Lower leg skin (tissue), 4 donors: ENCODE data around the gene SNRK. TPM values are rescaled to one million over a fixed set of nuclear protein-coding genes. Genes with fewer than 3 reads are reported as not detected.

Experiments used
- DNase-seq, 2 donors: peaks; one replicate each; pipeline ENCODE4 v3.0.0-alpha.2; 2019; ENCODE audit warnings: low spot score in 2 of 2
- H3K4me3 ChIP-seq: fragments of 200-600 bp; sonication (generic); 2 replicates; pipeline ENCODE4 v1.5.1; 2017; ENCODE audit warnings: mild to moderate bottlenecking, low read depth; ENCODE audit not compliant: poor library complexity, severe bottlenecking
- CTCF ChIP-seq, 3 donors: fragments of 450-650 bp; IDR thresholded peaks; one replicate each; pipeline ENCODE4 v1.5.1; 2016; ENCODE audit warnings: antibody characterized with exemption in 3 of 3, mild to moderate bottlenecking in 3 of 3, moderate library complexity in 2 of 3
- POLR2A ChIP-seq, 2 donors: fragments of 450-650 bp; IDR thresholded peaks; one replicate each; pipeline ENCODE4 v1.6.1; 2016 to 2017; ENCODE audit warnings: antibody characterized with exemption in 2 of 2, mild to moderate bottlenecking in 1 of 2, moderate library complexity in 1 of 2
- WGBS, 2 donors: methylation state at CpG; one replicate each; pipeline ENCODE4 v1.1.5; 2018; 5-methylcytosine and 5-hydroxymethylcytosine counted together
- intact Hi-C: fragments of 100-400 bp; cut with DNase I; formaldehyde crosslinking; loops from one replicate; pipeline ENCODE4 v1.15.0; 2023; ENCODE audit warnings: low total_unique reads
- total RNA-seq, 4 donors: library from RNA; depleted of rRNA; stranded (reverse); fragments of >200 nt; gene quantifications; one replicate each; pipeline ENCODE4 v1.1.0, GENCODE V29; 2016

The SNRK gene
- total RNA-seq, 4 donors from 2014 or later: 59.8 to 180 (median 79.9) TPM

DNA sequence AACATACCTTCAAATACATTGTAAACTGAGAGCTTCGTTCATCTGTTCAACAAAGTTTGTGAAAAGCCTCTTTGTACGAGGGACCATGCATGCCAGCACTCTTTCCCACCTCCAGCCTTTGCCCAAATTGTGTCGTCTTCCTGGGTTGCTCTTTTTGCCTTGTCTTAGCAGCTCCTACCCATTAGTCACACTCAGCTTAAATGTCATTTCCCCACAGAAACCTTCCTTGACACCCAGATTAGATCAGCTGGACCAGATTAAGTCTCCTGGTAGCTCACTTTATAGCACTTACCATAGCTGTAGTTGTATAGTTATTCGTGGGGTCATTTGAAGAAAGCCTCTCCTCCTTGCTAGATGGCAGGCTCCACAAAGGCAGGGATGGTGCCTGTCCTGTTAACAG is 24.1 kb upstream of the SNRK start:
- DNase-seq: no peak
- TF ChIP-seq POLR2A (IDR thresholded peaks at IDR 0.05) (no peak), CTCF (IDR thresholded peaks at IDR 0.05) (no peak)
- 82 to 83% methylated on average over 4 of the region's 4 CpGs for WGBS, 2 donors
- H3K4me3 ChIP-seq: no peak overlapping the region
- intact Hi-C loops: no loop called here

DNA sequence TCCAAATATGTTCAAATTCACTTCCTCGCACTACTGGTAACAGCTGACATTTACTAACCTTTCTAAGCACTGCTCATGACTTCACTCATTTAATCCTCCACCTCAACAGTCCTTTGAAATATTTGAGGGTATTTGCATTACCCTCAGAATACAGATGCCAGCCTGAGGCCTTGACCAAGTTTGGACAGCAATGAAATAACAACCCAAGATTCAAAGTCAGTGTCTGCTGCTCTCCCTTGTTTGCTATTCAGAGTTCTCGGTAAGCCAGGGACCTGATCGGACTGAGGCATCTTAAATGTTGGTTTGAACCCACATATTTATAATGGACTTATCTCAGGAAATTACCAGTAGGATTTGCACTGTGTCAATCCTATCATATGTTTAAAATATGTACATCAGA is 19.9 kb upstream of the SNRK start:
- H3K4me3 ChIP-seq: no peak overlapping the region
- intact Hi-C loops: no loop called here
- 61 to 65% methylated on average over 3 of the region's 3 CpGs for WGBS, 2 donors
- no peak for DNase-seq
- TF ChIP-seq POLR2A (IDR thresholded peaks at IDR 0.05): no peak
- no peak for TF ChIP-seq CTCF (IDR thresholded peaks at IDR 0.05)

DNA sequence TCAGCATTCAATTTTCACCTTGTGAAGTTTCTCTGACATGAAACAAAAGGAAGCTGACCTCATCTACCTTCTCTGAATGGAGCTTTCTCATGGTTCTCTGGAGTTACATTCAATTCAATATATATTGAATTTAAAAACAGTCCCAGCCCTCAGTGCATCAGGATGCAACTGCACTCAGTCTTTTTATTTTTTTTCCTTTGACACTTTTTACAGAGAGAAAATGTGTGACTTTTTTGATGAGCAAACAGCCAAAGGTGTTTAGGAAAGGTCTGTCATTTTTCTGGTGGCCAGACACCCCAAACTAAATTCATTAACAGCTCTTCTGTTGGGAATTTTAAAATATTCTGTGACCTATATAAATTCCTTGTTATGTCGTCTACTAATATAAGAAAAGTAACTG is 19.3 kb upstream of the SNRK start:
- no peak for DNase-seq
- no peak for TF ChIP-seq CTCF (IDR thresholded peaks at IDR 0.05)
- TF ChIP-seq POLR2A (IDR thresholded peaks at IDR 0.05): no peak
- intact Hi-C loops: no loop called here
- WGBS, 2 donors: 65 to 69% methylated on average over 1 of the region's 1 CpG
- no peak overlapping the region for H3K4me3 ChIP-seq

DNA sequence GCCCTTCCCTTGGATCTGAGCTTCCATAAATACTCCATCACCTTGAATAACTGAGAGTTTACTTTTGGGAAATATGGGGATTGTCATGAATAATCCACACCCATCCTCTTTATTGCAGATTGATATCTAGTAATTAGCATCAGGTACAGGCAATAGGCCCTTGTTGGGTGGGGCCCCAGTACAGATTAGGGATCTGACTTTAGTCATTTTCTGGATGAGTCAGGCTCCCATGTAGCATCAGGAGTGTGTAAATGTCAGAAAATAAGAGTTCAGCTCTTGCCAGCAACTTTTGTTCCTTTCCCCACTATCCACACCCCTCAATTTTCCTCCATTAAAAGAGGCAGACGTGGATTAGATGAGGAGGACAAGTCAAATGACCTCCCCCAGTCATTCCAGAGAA is 17.7 kb upstream of the SNRK start:
- intact Hi-C loops: no loop called here
- H3K4me3 ChIP-seq: no peak overlapping the region
- no peak for TF ChIP-seq POLR2A (IDR thresholded peaks at IDR 0.05)
- TF ChIP-seq CTCF (IDR thresholded peaks at IDR 0.05): no peak
- DNase-seq: no peak
- WGBS, 2 donors: 61 to 72% methylated on average over 1 of the region's 1 CpG

DNA sequence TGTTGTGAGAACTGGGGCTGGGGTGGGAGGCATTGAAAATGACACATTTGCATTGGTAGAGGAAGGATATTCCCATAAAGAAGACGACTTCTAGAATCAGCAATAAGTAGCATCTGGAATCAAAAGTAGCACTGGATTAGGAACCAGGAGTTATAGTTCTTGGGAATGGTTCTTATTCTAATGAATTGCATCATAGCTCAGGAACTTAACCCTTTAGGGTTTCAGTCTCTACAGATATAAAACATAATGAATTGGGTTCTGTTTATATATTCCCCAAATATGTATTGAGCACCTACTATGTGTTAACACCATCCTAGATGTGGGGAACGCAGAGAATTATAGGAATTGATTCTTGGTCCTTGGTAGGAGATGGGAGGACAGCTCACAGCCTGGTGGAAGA is 16.3 kb upstream of the SNRK start:
- DNase-seq: no peak
- no peak overlapping the region for H3K4me3 ChIP-seq
- WGBS, 2 donors: 63 to 67% methylated on average over 2 of the region's 2 CpGs
- intact Hi-C loops: no loop called here
- TF ChIP-seq POLR2A (IDR thresholded peaks at IDR 0.05): no peak
- TF ChIP-seq CTCF (IDR thresholded peaks at IDR 0.05): no peak

DNA sequence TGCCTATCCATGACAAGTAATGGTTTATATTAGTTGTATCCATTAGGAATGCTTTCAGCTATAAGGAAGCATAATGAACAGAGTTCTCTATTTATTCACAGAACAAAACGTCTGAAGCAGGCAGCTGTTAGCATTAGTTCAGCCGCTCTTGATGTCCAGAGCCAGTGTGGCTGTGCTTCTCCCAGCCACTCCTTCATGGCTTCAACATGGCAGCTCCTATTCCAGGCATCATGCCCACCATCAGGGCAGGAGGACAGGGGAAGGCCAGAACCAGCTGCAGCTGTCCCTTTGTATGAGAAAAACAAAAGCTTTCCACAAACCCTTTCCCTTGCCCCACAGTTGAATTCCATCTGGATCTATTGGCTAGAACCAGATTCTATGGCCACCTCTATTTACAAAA is 12.9 kb upstream of the SNRK start:
- intact Hi-C loops: no loop called here
- H3K4me3 ChIP-seq: no peak overlapping the region
- 90 to 100% methylated on average over 2 of the region's 2 CpGs for WGBS, 2 donors

More for the DNA sequence above, 12.9 kb upstream of the SNRK start:
- TF ChIP-seq CTCF (IDR thresholded peaks at IDR 0.05): no peak
- no peak for TF ChIP-seq POLR2A (IDR thresholded peaks at IDR 0.05)
- no peak for DNase-seq
